Heart right ventricle (tissue), 16 donors: ENCODE data around the gene NFKBIB. TPM values are rescaled to one million over a fixed set of nuclear protein-coding genes. Genes with fewer than 3 reads are reported as not detected.
"Not testable (repeated sequence)": the region's sequence is repeated elsewhere in the genome, so short reads cannot be mapped to it uniquely, and the experiment has no call there.

Experiments
- ATAC-seq, 8 donors: fragments of 200-7000 bp; cut with Tn5 transposase; one replicate each; pipeline ENCODE4 v1.9.1; 2020; ENCODE audit warnings: mild to moderate bottlenecking in 8 of 8, moderate library complexity in 8 of 8, moderate number of reproducible peaks in 1 of 8
- DNase-seq, 2 donors: peaks; one replicate each; pipeline ENCODE4 v3.0.0-alpha.2; 2020
- H3K27ac ChIP-seq, 10 donors: fragments of 200-600 bp; sonication (generic) in 2 of 10; one replicate each; pipeline versions ENCODE4 v1.5.0 to v1.8.0; 2020 to 2022; ENCODE audit warnings: mild to moderate bottlenecking in 3 of 10
- H3K27me3 ChIP-seq, 7 donors: fragments of 200-600 bp; one replicate each; pipeline ENCODE4 v1.8.0; 2021 to 2022; ENCODE audit warnings: mild to moderate bottlenecking in 2 of 7
- H3K36me3 ChIP-seq, 9 donors: fragments of 200-600 bp; sonication (generic) in 1 of 9; one replicate each; pipeline versions ENCODE4 v1.5.0 to v1.8.0; 2020 to 2022; ENCODE audit warnings: mild to moderate bottlenecking in 2 of 9
- H3K4me1 ChIP-seq, 9 donors: fragments of 200-600 bp; sonication (generic) in 1 of 9; one replicate each; pipeline versions ENCODE4 v1.5.0 to v1.8.0; 2020 to 2022; ENCODE audit warnings: mild to moderate bottlenecking in 4 of 9
- H3K4me3 ChIP-seq, 10 donors: fragments of 200-600 bp; sonication (generic) in 2 of 10; one replicate each; pipeline versions ENCODE4 v1.5.0 to v1.8.0; 2020 to 2022; ENCODE audit warnings: mild to moderate bottlenecking in 7 of 10, moderate library complexity in 2 of 10
- H3K9me3 ChIP-seq, 11 donors: fragments of 200-600 bp in 10 of 11; sonication (generic) in 2 of 11; one replicate each; pipeline versions ENCODE4 v1.5.0 to v1.8.0; 2013 to 2022; ENCODE audit warnings: mild to moderate bottlenecking in 2 of 11, control low read depth in 1 of 11, moderate library complexity in 1 of 11
- WGBS, 2 donors: extraction: QIAGEN DNeasy Blood & Tissue Kit; methylation state at CpG; one replicate each; pipeline ENCODE4 v1.1.7; 2013; ENCODE audit warnings: inconsistent platforms in 1 of 2; 5-methylcytosine and 5-hydroxymethylcytosine counted together
- intact Hi-C, 10 donors: fragments of 100-400 bp; cut with DNase I; formaldehyde crosslinking; loops; one replicate each; pipeline versions ENCODE4 v1.11.1 to v1.14.2; 2022
- polyA plus RNA-seq, 2 donors: library from polyadenylated mRNA; stranded (reverse); fragments of 200-250 nt; gene quantifications; one replicate each; pipeline ENCODE4 v1.2.3, GENCODE V29; 2013
- total RNA-seq, 10 donors: library from RNA; stranded (reverse); fragmentation: NEBNext Ultra II Directional in 3 of 10; extraction: Animal tissue kit (Norgen Biotek cat#: 25700) in 3 of 10; gene quantifications; one replicate each; pipeline versions ENCODE4 v1.2.1 to v1.2.4, GENCODE V29; 2021 to 2023
- TF ChIP-seq, protein P1 (sequence below), 9 donors: fragments of 200-600 bp; sonication (generic) in 2 of 9; IDR thresholded peaks; one replicate each; pipeline versions ENCODE4 v1.5.0 to v1.8.0; 2021 to 2022; ENCODE audit warnings: antibody characterized with exemption in 9 of 9, mild to moderate bottlenecking in 5 of 9, moderate library complexity in 1 of 9
- donor health status: Arrhythmogenic right ventricular cardiomyopathy.
- donor health status: ischemic (EF 13 %, LVEDD 7.1; RV severe dilation, severe dysfunction).
- donor health status: healthy with polysubstance abuse.
- donor health status: DM: no; HTN: yes; CAD: no.
- donor health status: DM: no; HTN: no; CAD: no.
- donor health status: ischemic (EF 25% LVEDD 6.9; RV normal size, moderate dysfunction).
- donor health status: ischemic (EF 25% LVEDD 5.7; RV mildly dilated, moderate dysfunction).
- donor health status: healthy.
- donor health status: DM: yes; HTN: yes; CAD: no.
- donor health status: Ischemic cardiomyopathy.
- donor health status: ischemic (EF 35%, LVEDD 5.7; RV mildly dilated, moderate dysfunction).
- donor health status: nonischemic (EF 11% LVEDD 7.7; RV severe dilation, severe dysfunction).
- donor health status: DM: yes; HTN: yes; CAD: no.
- donor health status: PGD.
- donor health status: ischemic (EF 29% LVEDD 5.4; RV normal size, mild dysfunction).
- donor health status: nonischemic (EF 23%, LVEDD 6.1; RV moderate dilation, normal function).

NFKBIB gene
- total and polyA plus RNA-seq, 12 donors = 16.1 to 79.8 (median 22.7) TPM

- TF ChIP-seq, protein P1, sequence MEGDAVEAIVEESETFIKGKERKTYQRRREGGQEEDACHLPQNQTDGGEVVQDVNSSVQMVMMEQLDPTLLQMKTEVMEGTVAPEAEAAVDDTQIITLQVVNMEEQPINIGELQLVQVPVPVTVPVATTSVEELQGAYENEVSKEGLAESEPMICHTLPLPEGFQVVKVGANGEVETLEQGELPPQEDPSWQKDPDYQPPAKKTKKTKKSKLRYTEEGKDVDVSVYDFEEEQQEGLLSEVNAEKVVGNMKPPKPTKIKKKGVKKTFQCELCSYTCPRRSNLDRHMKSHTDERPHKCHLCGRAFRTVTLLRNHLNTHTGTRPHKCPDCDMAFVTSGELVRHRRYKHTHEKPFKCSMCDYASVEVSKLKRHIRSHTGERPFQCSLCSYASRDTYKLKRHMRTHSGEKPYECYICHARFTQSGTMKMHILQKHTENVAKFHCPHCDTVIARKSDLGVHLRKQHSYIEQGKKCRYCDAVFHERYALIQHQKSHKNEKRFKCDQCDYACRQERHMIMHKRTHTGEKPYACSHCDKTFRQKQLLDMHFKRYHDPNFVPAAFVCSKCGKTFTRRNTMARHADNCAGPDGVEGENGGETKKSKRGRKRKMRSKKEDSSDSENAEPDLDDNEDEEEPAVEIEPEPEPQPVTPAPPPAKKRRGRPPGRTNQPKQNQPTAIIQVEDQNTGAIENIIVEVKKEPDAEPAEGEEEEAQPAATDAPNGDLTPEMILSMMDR (IDR thresholded peaks at IDR 0.05) = peak in 7 of 9 donors; percentile 17 to 48 (median 42)
- peaks cover 9 to 45% (median 30%) of the 10 kb centered on the region in 9 donors for H3K4me1 ChIP-seq
- peaks cover 0 to 10% (median 0%) of the 10 kb centered on the region in 11 donors for H3K9me3 ChIP-seq
- WGBS, 2 donors = 91 to 93% methylated on average over 29 of the region's 29 CpGs
- H3K4me3 ChIP-seq = no peak overlapping the region
- peaks cover 0 to 25% (median 3%) of the 10 kb centered on the region in 9 donors for H3K36me3 ChIP-seq
- H3K27ac ChIP-seq = no peak overlapping the region
- DNase-seq = no peak
- intact Hi-C loops = loop anchor here in 5 of 10 donors (5.0 to 10.0 kb wide), 9 partner anchors 198 to 530 kb away; partner anchors contain the start of genes FAM98C (in 3 of the 5) and ACTN4 (in 1 of the 5)
- ATAC-seq = no peak
- H3K27me3 ChIP-seq = no peaks in the 10 kb centered on the region
These were observed 32.8 kb downstream of the NFKBIB start for GRCh38 chr19:38932425-38933179.

DNA sequence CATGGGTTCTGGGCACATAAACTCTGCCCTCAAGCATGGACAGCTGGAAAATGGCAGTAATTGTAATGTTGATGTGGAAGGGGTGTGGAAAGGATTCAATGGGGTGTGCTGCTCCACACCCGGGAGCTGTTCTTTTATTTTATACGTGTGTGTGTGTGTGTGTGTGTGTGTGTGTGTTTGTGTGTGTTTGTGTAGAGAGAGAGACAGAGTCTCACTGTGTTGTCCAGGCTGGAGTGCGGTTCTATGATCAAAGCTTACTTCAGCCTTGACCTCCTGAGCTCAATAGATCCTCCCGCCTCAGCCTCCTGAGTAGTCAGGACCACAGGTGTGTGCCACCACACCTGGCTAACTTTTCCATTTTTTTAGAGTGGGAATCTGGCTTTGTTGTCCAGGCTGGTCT lies 33.8 kb downstream of the NFKBIB start:
- TF ChIP-seq, protein P1 (IDR thresholded peaks at IDR 0.05) = no peak
- 92 to 97% methylated on average over 4 of the region's 4 CpGs for WGBS, 2 donors
- Histone ChIP-seq H3K27me3 (no peaks in the 10 kb centered on the region), H3K9me3 (peaks cover 0 to 10% (median 0%) of the 10 kb centered on the region in 11 donors), H3K36me3 (peaks cover 0 to 25% (median 3%) of the 10 kb centered on the region in 9 donors), H3K27ac (peak overlapping the region in 2 of 10 donors; percentile 10 to 31), H3K4me1 (peaks cover 9 to 44% (median 30%) of the 10 kb centered on the region in 9 donors), H3K4me3 (no peak overlapping the region)
- ATAC-seq = no peak
- intact Hi-C loops = loop anchor here in 5 of 10 donors (5.0 to 10.0 kb wide), 9 partner anchors 199 to 531 kb away; partner anchors contain the start of genes FAM98C (in 3 of the 5) and ACTN4 (in 1 of the 5)
- no peak for DNase-seq

DNA sequence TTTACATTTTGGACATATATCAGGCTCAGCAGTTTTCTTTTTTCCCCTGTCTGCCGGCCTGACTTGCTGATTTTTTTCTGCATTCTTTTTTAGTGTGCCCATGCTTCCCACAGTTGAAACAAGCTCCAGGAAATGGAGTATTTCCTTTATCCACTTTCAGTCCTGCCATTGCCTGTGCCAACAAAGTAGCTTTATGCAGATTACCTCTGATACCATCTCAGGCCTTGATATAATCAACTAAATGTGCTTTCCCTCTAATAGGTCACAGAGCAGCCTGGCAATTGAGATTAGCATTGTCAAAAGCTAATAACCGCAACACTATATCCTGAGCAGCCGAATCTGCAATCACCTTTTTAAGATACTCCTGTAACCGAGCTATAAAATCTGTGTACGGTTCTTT lies 40.2 kb downstream of the NFKBIB start:
- Histone ChIP-seq H3K9me3 (peaks cover 0 to 7% (median 0%) of the 10 kb centered on the region in 11 donors), H3K27ac (no peak overlapping the region), H3K4me3 (no peak overlapping the region), H3K36me3 (peaks cover 0 to under 1% (median 0%) of the 10 kb centered on the region in 9 donors), H3K4me1 (peaks cover 0 to under 1% (median 0%) of the 10 kb centered on the region in 9 donors), H3K27me3 (no peaks in the 10 kb centered on the region)
- 59% methylated on average over 5 of the region's 5 CpGs for WGBS, 2 donors
- intact Hi-C loops = loop anchor here in 4 of 10 donors (10.0 kb wide), 5 partner anchors 205 to 535 kb away; partner anchors contain the start of gene FAM98C (in 1 of the 4)
- ATAC-seq (no peak), DNase-seq (no peak)
- TF ChIP-seq, protein P1 (IDR thresholded peaks at IDR 0.05) = no peak

DNA sequence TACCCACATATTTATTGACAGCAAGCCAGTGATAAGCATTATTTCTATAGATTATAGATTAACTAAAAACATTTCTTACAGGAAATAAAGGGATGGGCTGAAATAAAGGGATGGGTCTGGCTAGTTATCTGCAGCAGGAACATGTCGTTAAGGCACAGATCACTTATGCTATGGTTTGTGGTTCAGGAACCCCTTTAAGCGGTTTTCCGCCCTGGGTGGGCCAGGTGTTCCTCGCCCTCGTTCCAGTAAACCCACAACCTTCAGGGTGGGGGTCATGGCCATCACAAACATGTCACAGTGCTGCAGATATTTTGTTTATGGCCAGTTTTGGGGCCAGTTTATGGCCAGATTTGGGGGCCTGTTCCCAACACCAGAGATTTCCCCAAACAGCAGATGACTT lies 41.7 kb downstream of the NFKBIB start:
- H3K27me3 ChIP-seq, H3K27ac ChIP-seq, ATAC-seq, H3K4me1 ChIP-seq, H3K36me3 ChIP-seq, H3K4me3 ChIP-seq, H3K9me3 ChIP-seq, DNase-seq, intact Hi-C loops: not testable (repeated sequence)
- 89 to 90% methylated on average over 5 of the region's 5 CpGs for WGBS, 2 donors
